Left cardiac atrium (tissue), 2 donors: ENCODE measurements around the gene MAGEA8. TPM values are rescaled to one million over a fixed set of nuclear protein-coding genes. Genes with fewer than 3 reads are reported as not detected.

Experiments
- total RNA-seq, 2 donors: library from RNA; stranded (reverse); fragmentation: NEBNext Ultra II Directional; extraction: Animal tissue kit (Norgen Biotek cat#: 25700); gene quantifications; one replicate each; pipeline ENCODE4 v1.2.1, GENCODE V29; 2021
- donor health status: DM: no; HTN: yes; CAD: no; lungs with severe emphysema.
- donor health status: DM: yes; HTN: yes; CAD: no.

The MAGEA8 gene
- total RNA-seq, 2 donors from 2014 or later, result not detected

Other genes starting within 250 kb of the MAGEA8 start
- 10 to 100 TPM; 37.4 to 41.8 TPM for gene TMEM185A, start 249.4 kb upstream of the MAGEA8 start, total RNA-seq
- not detected for gene MAGEA11, start 169.1 kb upstream of the MAGEA8 start, total RNA-seq
- 1 to 10 TPM; 2.3 TPM for gene HSFX1, start 107.1 kb upstream of the MAGEA8 start, total RNA-seq
- gene MAGEA9, start 99.3 kb upstream of the MAGEA8 start, total RNA-seq, result not detected
- gene HSFX4, start 48.4 kb downstream of the MAGEA8 start, total RNA-seq, result not detected
- gene EOLA2, start 57.3 kb downstream of the MAGEA8 start, total RNA-seq, result 10 to 100 TPM; 24.2 to 25.3 TPM